Prostate gland (tissue), 2 donors: ENCODE results near the gene PSMB1. TPM values are rescaled to one million over a fixed set of nuclear protein-coding genes. Genes with fewer than 3 reads are reported as not detected.
"Not testable (repeated sequence)": the region's sequence is repeated elsewhere in the genome, so short reads cannot be mapped to it uniquely, and the experiment has no call there.

Experiments
- DNase-seq: peaks from one replicate; pipeline ENCODE4 v3.0.0-alpha.2; 2019; ENCODE audit warnings: low spot score
- H3K27ac ChIP-seq, 2 donors: fragments of 200-600 bp; sonication (generic); 2 replicates each; pipeline ENCODE4 v1.5.1; 2017 to 2019
- H3K27me3 ChIP-seq: fragments of 200-600 bp; sonication (generic); replicated peaks from 2 replicates; pipeline ENCODE4 v1.5.1; 2019; ENCODE audit not compliant: insufficient read depth
- H3K36me3 ChIP-seq, 2 donors: fragments of 200-600 bp; sonication (generic); 1 replicate in 1 of 2; 2 replicates in 1 of 2; pipeline versions ENCODE4 v1.5.1 to v1.8.1; 2017 to 2019
- H3K4me1 ChIP-seq: fragments of 200-600 bp; sonication (generic); replicated peaks from 2 replicates; pipeline ENCODE4 v1.5.1; 2019
- H3K4me3 ChIP-seq, 2 donors: fragments of 200-600 bp; sonication (generic); 2 replicates each; pipeline ENCODE4 v1.5.1; 2017 to 2019
- H3K9me3 ChIP-seq: fragments of 200-600 bp; sonication (generic); 2 replicates; pipeline ENCODE4 v1.5.1; 2017
- CTCF ChIP-seq, 4 experiments: fragments of 200-600 bp in 2 of 4; fragments of 450-650 bp in 2 of 4; sonication (generic) in 2 of 4; IDR thresholded peaks; 1 replicate in 3 of 4; 2 replicates in 1 of 4; pipeline ENCODE4 v1.5.1; 2016 to 2019; ENCODE audit warnings: antibody characterized with exemption in 4 of 4, mild to moderate bottlenecking in 2 of 4, moderate library complexity in 2 of 4
- POLR2A ChIP-seq: fragments of 450-650 bp; IDR thresholded peaks from one replicate; pipeline ENCODE4 v1.6.1; 2016; ENCODE audit warnings: antibody characterized with exemption, mild to moderate bottlenecking
- POLR2AphosphoS5 ChIP-seq: sonication (generic); formaldehyde crosslinking; IDR thresholded peaks from one replicate; pipeline ENCODE4 v1.6.1; 2017; ENCODE audit warnings: antibody characterized with exemption
- WGBS: methylation state at CpG from one replicate; pipeline ENCODE4 v1.1.5; 2018; 5-methylcytosine and 5-hydroxymethylcytosine counted together
- intact Hi-C: fragments of 100-400 bp; cut with DNase I; formaldehyde crosslinking; loops from one replicate; pipeline ENCODE4 v1.14.2; 2022
- total RNA-seq, 2 donors: library from RNA; depleted of rRNA; stranded (reverse); fragments of >200 nt; gene quantifications; one replicate each; pipeline ENCODE4 v1.1.0, GENCODE V29; 2016

The PSMB1 gene
- total RNA-seq, 2 donors from 2014 or later, result 188 to 234 TPM

DNA sequence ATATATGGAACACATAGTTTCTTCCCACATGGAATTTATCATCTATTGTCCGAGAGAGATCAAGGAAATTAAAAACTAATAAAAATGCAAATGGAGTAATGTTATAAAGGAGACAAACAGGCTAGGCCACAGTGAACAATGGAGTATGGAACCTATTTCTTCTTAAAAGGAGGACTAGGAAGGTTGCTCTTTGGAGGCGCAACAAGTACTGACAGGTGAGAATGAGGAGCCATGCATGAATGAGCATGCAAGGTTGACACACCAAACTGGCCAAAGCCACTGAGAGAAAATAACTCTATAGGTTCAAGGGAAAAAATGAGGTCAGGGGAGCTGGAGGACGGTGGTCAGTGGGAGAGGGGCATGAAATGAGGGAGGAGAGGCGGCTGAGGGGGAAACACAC, 40.9 kb downstream of the PSMB1 start:
- Histone ChIP-seq H3K4me1 (no peaks in the 10 kb centered on the region), H3K36me3 (no peaks in the 10 kb centered on the region), H3K4me3 (no peak overlapping the region), H3K27ac (no peak overlapping the region), H3K27me3 (no peaks in the 10 kb centered on the region), H3K9me3 (no peaks in the 10 kb centered on the region)
- no peak for DNase-seq
- no peak for TF ChIP-seq CTCF (IDR thresholded peaks at IDR 0.05)
- no peak for TF ChIP-seq POLR2A
- TF ChIP-seq POLR2AphosphoS5, result no peak
- intact Hi-C loops, result no loop called here
- WGBS, result 71% methylated on average over 4 of the region's 4 CpGs

GRCh38 chr6:170510631-170511030, 42.5 kb downstream of the PSMB1 start:
- TF ChIP-seq POLR2AphosphoS5 (no peak), CTCF (IDR thresholded peaks at IDR 0.05) (no peak)
- Histone ChIP-seq H3K4me3 (no peak overlapping the region), H3K27me3 (no peaks in the 10 kb centered on the region), H3K27ac (no peak overlapping the region), H3K36me3 (no peaks in the 10 kb centered on the region), H3K9me3 (no peaks in the 10 kb centered on the region), H3K4me1 (no peaks in the 10 kb centered on the region)
- WGBS, result 92% methylated on average over 20 of the region's 20 CpGs
- DNase-seq, result no peak
- intact Hi-C loops, result no loop called here

DNA sequence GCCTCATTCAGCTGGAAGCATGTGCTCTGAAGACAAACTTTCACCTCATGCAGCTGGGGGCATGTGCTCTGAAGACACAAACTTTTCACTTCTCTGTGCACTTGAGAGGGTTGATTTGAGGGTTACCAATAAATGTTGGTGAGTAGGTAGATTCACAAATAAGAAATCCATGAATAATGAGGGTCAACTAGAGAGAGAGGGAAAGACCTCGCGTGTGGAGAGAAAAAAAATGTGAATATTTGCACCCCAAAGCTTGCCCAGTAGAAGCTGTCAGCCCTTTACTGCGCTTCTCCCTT, 43.4 kb downstream of the PSMB1 start:
- WGBS, result 94% methylated on average over 3 of the region's 3 CpGs
- DNase-seq, result no peak
- H3K27ac ChIP-seq, result no peak overlapping the region
- intact Hi-C loops, result no loop called here
- no peaks in the 10 kb centered on the region for H3K36me3 ChIP-seq
- TF ChIP-seq POLR2A (no peak), CTCF (IDR thresholded peaks at IDR 0.05) (no peak), POLR2AphosphoS5 (no peak)
- H3K27me3 ChIP-seq, result no peaks in the 10 kb centered on the region
- no peaks in the 10 kb centered on the region for H3K4me1 ChIP-seq
- no peaks in the 10 kb centered on the region for H3K9me3 ChIP-seq
- no peak overlapping the region for H3K4me3 ChIP-seq

DNA sequence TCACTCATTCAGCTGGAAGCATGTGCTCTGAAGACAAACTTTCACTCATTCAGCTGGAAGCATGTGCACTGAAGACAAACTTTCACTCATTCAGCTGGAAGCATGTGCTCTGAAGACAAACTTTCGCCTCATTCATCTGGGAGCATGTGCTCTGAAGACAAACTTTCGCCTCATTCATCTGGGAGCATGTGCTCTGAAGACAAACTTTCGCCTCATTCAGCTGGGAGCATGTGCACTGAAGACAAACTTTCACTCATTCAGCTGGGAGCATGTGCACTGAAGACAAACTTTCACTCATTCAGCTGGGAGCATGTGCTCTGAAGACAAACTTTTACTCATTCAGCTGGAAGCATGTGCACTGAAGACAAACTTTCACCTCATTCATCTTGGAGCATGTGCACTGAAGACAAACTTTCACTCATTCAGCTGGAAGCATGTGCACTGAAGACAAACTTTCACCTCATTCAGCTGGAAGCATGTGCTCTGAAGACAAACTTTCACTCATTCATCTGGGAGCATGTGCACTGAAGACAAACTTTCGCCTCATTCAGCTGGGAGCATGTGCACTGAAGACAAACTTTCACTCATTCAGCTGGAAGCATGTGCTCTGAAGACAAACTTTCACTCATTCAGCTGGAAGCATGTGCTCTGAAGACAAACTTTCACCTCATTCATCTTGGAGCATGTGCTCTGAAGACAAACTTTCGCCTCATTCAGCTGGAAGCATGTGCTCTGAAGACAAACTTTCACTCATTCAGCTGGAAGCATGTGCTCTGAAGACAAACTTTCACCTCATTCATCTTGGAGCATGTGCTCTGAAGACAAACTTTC, 44.0 kb downstream of the PSMB1 start:
- H3K36me3 ChIP-seq, H3K4me1 ChIP-seq, H3K27ac ChIP-seq, DNase-seq, intact Hi-C loops, H3K9me3 ChIP-seq, H3K27me3 ChIP-seq, H3K4me3 ChIP-seq: not testable (repeated sequence)
- 94% methylated on average over 5 of the region's 5 CpGs for WGBS

DNA sequence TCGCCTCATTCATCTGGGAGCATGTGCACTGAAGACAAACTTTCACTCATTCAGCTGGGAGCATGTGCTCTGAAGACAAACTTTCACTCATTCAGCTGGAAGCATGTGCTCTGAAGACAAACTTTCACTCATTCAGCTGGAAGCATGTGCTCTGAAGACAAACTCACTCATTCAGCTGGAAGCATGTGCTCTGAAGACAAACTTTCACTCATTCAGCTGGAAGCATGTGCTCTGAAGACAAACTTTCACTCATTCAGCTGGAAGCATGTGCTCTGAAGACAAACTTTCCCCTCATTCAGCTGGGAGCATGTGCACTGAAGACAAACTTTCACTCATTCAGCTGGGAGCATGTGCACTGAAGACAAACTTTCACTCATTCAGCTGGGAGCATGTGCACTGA, 44.8 kb downstream of the PSMB1 start:
- H3K4me1 ChIP-seq, intact Hi-C loops, H3K36me3 ChIP-seq, H3K9me3 ChIP-seq, H3K27me3 ChIP-seq, H3K4me3 ChIP-seq, DNase-seq, H3K27ac ChIP-seq: not testable (repeated sequence)
- 80% methylated on average over 1 of the region's 1 CpG for WGBS

- DNase-seq, intact Hi-C loops, H3K27ac ChIP-seq, H3K9me3 ChIP-seq, H3K36me3 ChIP-seq, H3K4me3 ChIP-seq, H3K27me3 ChIP-seq, H3K4me1 ChIP-seq: not testable (repeated sequence)
- WGBS, result 90% methylated on average over 2 of the region's 2 CpGs
These were observed 45.4 kb downstream of the PSMB1 start for GRCh38 chr6:170507728-170508127.
